Measurements from ENCODE around the gene CADPS.

Gene CADPS

GRCh38 chr3:62600033-62600432 is 275.2 kb downstream of the CADPS start:
- no peak overlapping the region for H3K27ac ChIP-seq
- no peak for TF ChIP-seq ZFX (IDR thresholded peaks at IDR 0.05; ENCODE audit: borderline replicate concordance)
- no peak for TF ChIP-seq CTCF (IDR thresholded peaks at IDR 0.05)

- TF ChIP-seq ZFX (IDR thresholded peaks at IDR 0.05; ENCODE audit: borderline replicate concordance) (no peak), CTCF (IDR thresholded peaks at IDR 0.05) (no peak)
Observed at GRCh38 chr3:62597491-62597890, 277.7 kb downstream of the CADPS start.

GRCh38 chr3:62592408-62592807 is 282.8 kb downstream of the CADPS start:
- TF ChIP-seq CTCF (IDR thresholded peaks at IDR 0.05) (no peak), ZFX (IDR thresholded peaks at IDR 0.05; ENCODE audit: borderline replicate concordance) (no peak)
- no peak overlapping the region for H3K27ac ChIP-seq

More at GRCh38 chr3:62597491-62597890, 277.7 kb downstream of the CADPS start:
- H3K27ac ChIP-seq = no peak overlapping the region

- TF ChIP-seq ZFX (IDR thresholded peaks at IDR 0.05; ENCODE audit: borderline replicate concordance) (no peak), CTCF (IDR thresholded peaks at IDR 0.05) (no peak)
- H3K27ac ChIP-seq = no peak overlapping the region
Observed at GRCh38 chr3:62589078-62589477, 286.1 kb downstream of the CADPS start.

- TF ChIP-seq CTCF (IDR thresholded peaks at IDR 0.05) (no peak), ZFX (IDR thresholded peaks at IDR 0.05; ENCODE audit: borderline replicate concordance) (no peak)
- H3K27ac ChIP-seq = no peak overlapping the region
Observed at GRCh38 chr3:62587579-62588031, 287.6 kb downstream of the CADPS start.

- TF ChIP-seq CTCF (IDR thresholded peaks at IDR 0.05) (no peak), ZFX (IDR thresholded peaks at IDR 0.05; ENCODE audit: borderline replicate concordance) (no peak)
- no peak overlapping the region for H3K27ac ChIP-seq
Observed at GRCh38 chr3:62587169-62587568, 288.0 kb downstream of the CADPS start.

- H3K27ac ChIP-seq = no peak overlapping the region
- TF ChIP-seq ZFX (IDR thresholded peaks at IDR 0.05; ENCODE audit: borderline replicate concordance) (no peak), CTCF (IDR thresholded peaks at IDR 0.05) (no peak)
Observed at GRCh38 chr3:62586356-62586755, 288.9 kb downstream of the CADPS start.

Measured in 22Rv1 (cell line).